Tibial artery (tissue), 4 donors: Measurements from ENCODE around the gene FAT4.

ENCODE experiments used
- DNase-seq, 2 donors: peaks; one replicate each; pipeline ENCODE4 v3.0.0-alpha.2; 2019
- H3K27ac ChIP-seq, 2 donors: fragments of 200-600 bp; sonication (generic) in 1 of 2; 1 replicate in 1 of 2; 2 replicates in 1 of 2; pipeline ENCODE4 v1.5.1; 2018 to 2019; ENCODE audit warnings: mild to moderate bottlenecking in 1 of 2
- H3K27me3 ChIP-seq, 2 donors: fragments of 200-600 bp; sonication (generic) in 1 of 2; one replicate each; pipeline versions ENCODE4 v1.5.1 to v1.6.0; 2016 to 2019
- H3K36me3 ChIP-seq, 3 donors: fragments of 200-600 bp; sonication (generic) in 2 of 3; one replicate each; pipeline ENCODE4 v1.5.1; 2016 to 2019; ENCODE audit warnings: mild to moderate bottlenecking in 2 of 3
- H3K4me1 ChIP-seq, 4 donors: fragments of 200-600 bp; sonication (generic) in 2 of 4; 1 replicate in 3 of 4; 2 replicates in 1 of 4; pipeline ENCODE4 v1.5.1; 2016 to 2019
- H3K4me3 ChIP-seq, 2 donors: fragments of 200-600 bp; sonication (generic) in 1 of 2; 1 replicate in 1 of 2; 2 replicates in 1 of 2; pipeline ENCODE4 v1.5.1; 2018 to 2019; ENCODE audit warnings: mild to moderate bottlenecking in 2 of 2
- H3K9me3 ChIP-seq, 3 donors: fragments of 200-600 bp; sonication (generic) in 1 of 3; one replicate each; pipeline ENCODE4 v1.5.1; 2016 to 2019
- CTCF ChIP-seq, 2 experiments: fragments of 200-600 bp in 1 of 2; fragments of 450-650 bp in 1 of 2; IDR thresholded peaks; one replicate each; pipeline ENCODE4 v1.5.1; 2017 to 2019; ENCODE audit warnings: antibody characterized with exemption in 2 of 2, mild to moderate bottlenecking in 1 of 2, moderate library complexity in 1 of 2
- intact Hi-C: fragments of 100-400 bp; cut with DNase I; formaldehyde crosslinking; loops from one replicate; pipeline ENCODE4 v1.15.0; 2023; ENCODE audit warnings: low total_unique reads

FAT4 gene

GRCh38 chr4:125358453-125358852 is 43.7 kb downstream of the FAT4 start:
- Histone ChIP-seq H3K4me1 (peaks cover 0 to 26% (median 0%) of the 10 kb centered on the region in 4 donors), H3K9me3 (no peaks in the 10 kb centered on the region), H3K4me3 (no peak overlapping the region), H3K36me3 (no peaks in the 10 kb centered on the region), H3K27ac (no peak overlapping the region), H3K27me3 (no peaks in the 10 kb centered on the region)
- intact Hi-C loops = no loop called here
- no peak for TF ChIP-seq CTCF (IDR thresholded peaks at IDR 0.05)
- no peak for DNase-seq

- no peaks in the 10 kb centered on the region for H3K36me3 ChIP-seq
- no peak for TF ChIP-seq CTCF (IDR thresholded peaks at IDR 0.05)
- DNase-seq = no peak
- no peaks in the 10 kb centered on the region for H3K27me3 ChIP-seq
- H3K9me3 ChIP-seq = no peaks in the 10 kb centered on the region
- peak overlapping the region; percentile 28 to 39 for H3K27ac ChIP-seq
- H3K4me1 ChIP-seq = peaks cover 0 to 22% (median 0%) of the 10 kb centered on the region in 4 donors
- intact Hi-C loops = no loop called here
- no peak overlapping the region for H3K4me3 ChIP-seq
Observed at GRCh38 chr4:125359363-125359762, 44.6 kb downstream of the FAT4 start.

- no peaks in the 10 kb centered on the region for H3K27me3 ChIP-seq
- peak overlapping the region; percentile 28 to 39 for H3K27ac ChIP-seq
- H3K9me3 ChIP-seq = no peaks in the 10 kb centered on the region
- peaks cover 0 to 22% (median 0%) of the 10 kb centered on the region in 4 donors for H3K4me1 ChIP-seq
- H3K36me3 ChIP-seq = no peaks in the 10 kb centered on the region
- no peak for DNase-seq
- no peak for TF ChIP-seq CTCF (IDR thresholded peaks at IDR 0.05)
- intact Hi-C loops = no loop called here
- H3K4me3 ChIP-seq = no peak overlapping the region
Observed at GRCh38 chr4:125359960-125360634, 45.3 kb downstream of the FAT4 start.

GRCh38 chr4:125360727-125361126 is 46.0 kb downstream of the FAT4 start:
- Histone ChIP-seq H3K9me3 (no peaks in the 10 kb centered on the region), H3K4me1 (peaks cover 0 to 22% (median 0%) of the 10 kb centered on the region in 4 donors), H3K27ac (peak overlapping the region in 1 of 2 donors; percentile 28), H3K27me3 (no peaks in the 10 kb centered on the region), H3K4me3 (no peak overlapping the region), H3K36me3 (no peaks in the 10 kb centered on the region)
- no peak for DNase-seq
- intact Hi-C loops = no loop called here
- no peak for TF ChIP-seq CTCF (IDR thresholded peaks at IDR 0.05)
